ENCODE data around the gene RYR1. TPM values are rescaled to one million over a fixed set of nuclear protein-coding genes. Genes with fewer than 3 reads are reported as not detected.

RYR1 gene
- total and polyA plus RNA-seq, 2 of the 8 experiments (the other 6 are each of a cell fraction or from before 2014, with no cell fraction given), result 5.8 to 11.8 TPM

DNA sequence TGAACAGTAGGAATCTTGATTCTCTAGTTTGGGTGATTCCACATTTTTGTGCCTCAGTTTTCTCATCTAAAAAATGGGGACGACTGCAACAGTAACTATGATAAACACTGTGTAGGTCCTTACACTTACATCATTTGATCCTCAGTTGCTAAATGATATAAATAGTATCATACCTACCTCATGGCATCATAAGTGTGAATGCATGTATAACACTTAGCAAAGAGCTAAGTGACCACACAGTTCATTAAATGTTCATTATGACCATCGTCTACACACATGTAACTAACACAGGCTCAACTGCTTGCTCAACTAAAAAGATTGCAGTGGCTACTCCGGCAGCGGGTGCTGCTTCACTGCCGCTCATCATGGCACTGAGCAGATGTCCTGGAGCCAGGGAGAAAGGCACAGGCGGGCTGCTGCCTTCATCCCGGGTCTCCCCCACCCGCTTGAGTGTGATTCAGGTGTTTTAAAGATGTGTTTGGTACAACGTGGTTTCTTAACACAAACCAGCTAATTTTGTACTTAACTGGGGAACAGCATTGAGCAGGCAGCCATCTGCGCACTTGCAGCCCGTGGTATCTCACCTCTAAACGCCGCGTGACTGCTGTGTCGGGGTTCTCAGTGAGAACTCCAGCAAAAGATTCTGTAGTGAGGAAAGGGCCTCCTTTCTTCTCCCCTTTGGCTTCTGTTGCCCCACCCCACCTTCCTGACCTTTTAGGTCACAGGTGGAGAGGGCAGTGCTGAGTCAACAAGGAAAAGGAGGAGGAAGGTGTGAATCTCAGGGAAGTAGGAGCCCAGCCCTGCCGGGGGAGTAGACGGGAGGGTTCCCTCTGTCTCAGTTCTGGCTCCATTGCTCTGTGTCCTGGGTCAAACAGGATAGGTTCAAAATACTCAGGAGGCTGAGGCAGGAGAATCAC, 202.2 kb downstream of the RYR1 start:
- no peak overlapping the region for H2BK15ac ChIP-seq (ENCODE audit: low read length)
- no peak overlapping the region for H2BK120ac ChIP-seq (replicated peaks; ENCODE audit: low read depth, low read length)
- no peak overlapping the region for H2BK12ac ChIP-seq (ENCODE audit: low read depth, low read length)
- no peaks in the 10 kb centered on the region for H4K20me1 ChIP-seq (replicated peaks in 1 of 2; ENCODE audit: control insufficient read depth in 1 of 2, insufficient read depth in 2 of 2, low read length in 2 of 2)
- DNase-seq (ENCODE audit: low read depth in 1 of 2, low spot score in 2 of 2), result no peak
- H3K23ac ChIP-seq (ENCODE audit: insufficient read length), result no peak overlapping the region
- no peak overlapping the region for H3K4ac ChIP-seq (replicated peaks; ENCODE audit: insufficient read length, low read depth, low read length)
- H3K9me3 ChIP-seq (ENCODE audit: insufficient read depth in 2 of 2, low read depth in 1 of 2, low read length in 1 of 2), result no peaks in the 10 kb centered on the region
- H3K79me2 ChIP-seq (ENCODE audit: control insufficient read depth in 1 of 2, insufficient read depth in 2 of 2, low read length in 2 of 2), result no peaks in the 10 kb centered on the region
- TF ChIP-seq SP1 (IDR thresholded peaks at IDR 0.05; ENCODE audit: low read depth, low read length), result no peak
- TF ChIP-seq EGR1 (IDR thresholded peaks at IDR 0.05; ENCODE audit: borderline replicate concordance, low read depth, low read length), result no peak
- no peak for TF ChIP-seq CHD2 (IDR thresholded peaks at IDR 0.05; ENCODE audit: low read length)
- no peak for TF ChIP-seq NRF1 (IDR thresholded peaks at IDR 0.05; ENCODE audit: low read depth, low read length)
- no peak for TF ChIP-seq CHD1 (IDR thresholded peaks at IDR 0.05; ENCODE audit: low read depth, low read length)
- TF ChIP-seq JUN (IDR thresholded peaks at IDR 0.05; ENCODE audit: low read depth, low read length), result no peak
- no peak for TF ChIP-seq GABPA (IDR thresholded peaks at IDR 0.05; ENCODE audit: borderline replicate concordance, insufficient read depth, low read length)
- TF ChIP-seq SAP30 (IDR thresholded peaks at IDR 0.05; ENCODE audit: insufficient read depth, insufficient replicate concordance, low read length), result no peak
- H3K14ac ChIP-seq (ENCODE audit: insufficient read length), result no peak overlapping the region
- no peak overlapping the region for H4K5ac ChIP-seq (ENCODE audit: insufficient read length, low read depth, low read length)
- ChIA-PET POLR2A (ENCODE audit: partially characterized antibody) (interaction anchor here (1.2 to 2.6 kb wide), 12 partner anchors 10 to 252 kb away, joined by 3 to 11 read pairs (median 4); partner anchors contain the start of genes ACTN4 and EIF3K), CTCF (ENCODE audit: partially characterized antibody) (interaction anchor here (0.5 to 6.3 kb wide), 29 partner anchors 11 to 1527 kb away, joined by 3 to 62 read pairs (median 4); partner anchors contain the start of genes ACTN4, EIF3K, FAM98C and MAP4K1)
- no peak overlapping the region for H3K18ac ChIP-seq (ENCODE audit: extremely low read depth, low read length)
- 91% methylated on average over 17 of the region's 17 CpGs; no CpG with 5 or more reads in 1 of the 2 experiments for WGBS, 2 experiments (ENCODE audit: extremely low coverage in 1 of 2, insufficient coverage in 1 of 2, insufficient read length in 1 of 2, insufficient replicate concordance in 2 of 2, low coverage in 1 of 2, low lambda C conversion rate in 2 of 2, missing lambda C conversion rate in 1 of 2)
- no peak overlapping the region; the same call in 1 of the 2 replicates for H4K8ac ChIP-seq (ENCODE audit: extremely low read depth, insufficient read depth, low read length)
- no peaks in the 10 kb centered on the region for H3K23me2 ChIP-seq (ENCODE audit: low read depth, low read length)
- H2BK20ac ChIP-seq (ENCODE audit: low read length), result no peak overlapping the region
- H3K56ac ChIP-seq (replicated peaks; ENCODE audit: insufficient read length, low read depth, low read length), result no peak overlapping the region
- H3K4me3 ChIP-seq (ENCODE audit: extremely low read depth in 1 of 4, insufficient read depth in 2 of 4, low read depth in 3 of 4, low read length in 4 of 4), result no peak overlapping the region
- H3K27ac ChIP-seq (ENCODE audit: low read depth, low read length), result no peak overlapping the region
- H2BK5ac ChIP-seq (ENCODE audit: low read depth, low read length), result no peak overlapping the region
- H3K79me1 ChIP-seq (ENCODE audit: low read depth, low read length), result no peaks in the 10 kb centered on the region
- H3K9ac ChIP-seq (replicated peaks in 1 of 4; ENCODE audit: extremely low read depth in 1 of 4, low read depth in 3 of 4, low read length in 3 of 4), result no peak overlapping the region
- no peaks in the 10 kb centered on the region for H3K27me3 ChIP-seq (replicated peaks in 1 of 4; ENCODE audit: control insufficient read depth in 3 of 4, extremely low read depth in 1 of 4, insufficient read depth in 3 of 4, low read length in 3 of 4)
- H2AFZ ChIP-seq (ENCODE audit: low read length), result no peak overlapping the region
- no peak overlapping the region for H2AK5ac ChIP-seq (ENCODE audit: low read depth, low read length)
- H3K4me2 ChIP-seq (ENCODE audit: insufficient read depth in 1 of 2, low read depth in 2 of 2, low read length in 2 of 2), result no peak overlapping the region
- H3K36me3 ChIP-seq (ENCODE audit: control insufficient read depth in 2 of 4, insufficient read depth in 4 of 4, low read length in 3 of 4), result peaks cover 2 to 21% (median 9%) of the 10 kb centered on the region in 4 experiments; a peak in 6 of 8 replicates
- no peak for FAIRE-seq
- no peaks in the 10 kb centered on the region; a peak in 2 of 7 replicates for H3K4me1 ChIP-seq (replicated peaks in 1 of 4; ENCODE audit: control insufficient read depth in 3 of 4, insufficient read depth in 4 of 4, low read length in 3 of 4)
- H4K91ac ChIP-seq (replicated peaks; ENCODE audit: insufficient read length, low read length), result no peak overlapping the region
